ENCODE measurements around the gene ZNF701.
"Not testable (repeated sequence)": the region's sequence is repeated elsewhere in the genome, so short reads cannot be mapped to it uniquely, and the experiment has no call there.

ZNF701 gene

DNA sequence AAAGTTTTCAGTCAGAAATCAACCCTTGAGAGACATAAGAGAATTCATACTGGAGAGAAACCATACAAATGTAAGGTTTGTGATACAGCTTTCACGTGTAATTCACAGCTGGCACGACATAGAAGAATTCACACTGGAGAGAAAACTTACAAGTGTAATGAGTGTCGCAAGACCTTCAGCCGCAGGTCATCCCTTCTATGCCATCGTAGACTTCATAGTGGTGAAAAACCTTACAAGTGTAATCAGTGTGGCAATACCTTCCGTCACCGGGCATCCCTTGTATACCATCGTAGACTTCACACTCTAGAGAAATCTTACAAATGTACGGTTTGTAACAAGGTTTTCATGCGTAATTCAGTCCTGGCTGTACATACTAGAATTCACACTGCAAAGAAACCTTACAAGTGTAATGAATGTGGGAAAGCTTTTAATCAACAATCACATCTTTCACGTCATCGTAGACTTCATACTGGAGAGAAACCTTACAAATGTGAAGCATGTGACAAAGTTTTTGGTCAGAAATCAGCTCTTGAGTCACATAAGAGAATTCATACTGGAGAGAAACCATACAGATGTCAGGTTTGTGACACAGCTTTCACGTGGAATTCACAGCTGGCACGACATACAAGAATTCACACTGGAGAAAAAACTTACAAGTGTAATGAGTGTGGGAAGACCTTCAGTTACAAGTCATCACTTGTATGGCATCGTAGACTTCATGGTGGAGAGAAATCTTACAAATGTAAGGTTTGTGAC is 15.7 kb upstream of the ZNF701 start:
- Histone ChIP-seq H3K9ac (no peak overlapping the region), H3K79me2 (peaks cover 8% of the 10 kb centered on the region), H3K4me3 (ENCODE audit: low read depth, low read length) (no peak overlapping the region), H2AFZ (no peak overlapping the region), H3K9me3 (ENCODE audit: control insufficient read depth, low read length) (peaks cover 4% of the 10 kb centered on the region), H3K36me3 (ENCODE audit: control insufficient read depth, insufficient read depth, low read length) (peaks cover 15% of the 10 kb centered on the region), H3K4me2 (ENCODE audit: low read length) (no peak overlapping the region), H3K27ac (no peak overlapping the region), H3K4me1 (no peaks in the 10 kb centered on the region), H3K27me3 (ENCODE audit: control insufficient read depth, insufficient read depth, low read length) (no peaks in the 10 kb centered on the region)
- TF ChIP-seq, protein P1, sequence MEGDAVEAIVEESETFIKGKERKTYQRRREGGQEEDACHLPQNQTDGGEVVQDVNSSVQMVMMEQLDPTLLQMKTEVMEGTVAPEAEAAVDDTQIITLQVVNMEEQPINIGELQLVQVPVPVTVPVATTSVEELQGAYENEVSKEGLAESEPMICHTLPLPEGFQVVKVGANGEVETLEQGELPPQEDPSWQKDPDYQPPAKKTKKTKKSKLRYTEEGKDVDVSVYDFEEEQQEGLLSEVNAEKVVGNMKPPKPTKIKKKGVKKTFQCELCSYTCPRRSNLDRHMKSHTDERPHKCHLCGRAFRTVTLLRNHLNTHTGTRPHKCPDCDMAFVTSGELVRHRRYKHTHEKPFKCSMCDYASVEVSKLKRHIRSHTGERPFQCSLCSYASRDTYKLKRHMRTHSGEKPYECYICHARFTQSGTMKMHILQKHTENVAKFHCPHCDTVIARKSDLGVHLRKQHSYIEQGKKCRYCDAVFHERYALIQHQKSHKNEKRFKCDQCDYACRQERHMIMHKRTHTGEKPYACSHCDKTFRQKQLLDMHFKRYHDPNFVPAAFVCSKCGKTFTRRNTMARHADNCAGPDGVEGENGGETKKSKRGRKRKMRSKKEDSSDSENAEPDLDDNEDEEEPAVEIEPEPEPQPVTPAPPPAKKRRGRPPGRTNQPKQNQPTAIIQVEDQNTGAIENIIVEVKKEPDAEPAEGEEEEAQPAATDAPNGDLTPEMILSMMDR (IDR thresholded peaks at IDR 0.05) = no peak

DNA sequence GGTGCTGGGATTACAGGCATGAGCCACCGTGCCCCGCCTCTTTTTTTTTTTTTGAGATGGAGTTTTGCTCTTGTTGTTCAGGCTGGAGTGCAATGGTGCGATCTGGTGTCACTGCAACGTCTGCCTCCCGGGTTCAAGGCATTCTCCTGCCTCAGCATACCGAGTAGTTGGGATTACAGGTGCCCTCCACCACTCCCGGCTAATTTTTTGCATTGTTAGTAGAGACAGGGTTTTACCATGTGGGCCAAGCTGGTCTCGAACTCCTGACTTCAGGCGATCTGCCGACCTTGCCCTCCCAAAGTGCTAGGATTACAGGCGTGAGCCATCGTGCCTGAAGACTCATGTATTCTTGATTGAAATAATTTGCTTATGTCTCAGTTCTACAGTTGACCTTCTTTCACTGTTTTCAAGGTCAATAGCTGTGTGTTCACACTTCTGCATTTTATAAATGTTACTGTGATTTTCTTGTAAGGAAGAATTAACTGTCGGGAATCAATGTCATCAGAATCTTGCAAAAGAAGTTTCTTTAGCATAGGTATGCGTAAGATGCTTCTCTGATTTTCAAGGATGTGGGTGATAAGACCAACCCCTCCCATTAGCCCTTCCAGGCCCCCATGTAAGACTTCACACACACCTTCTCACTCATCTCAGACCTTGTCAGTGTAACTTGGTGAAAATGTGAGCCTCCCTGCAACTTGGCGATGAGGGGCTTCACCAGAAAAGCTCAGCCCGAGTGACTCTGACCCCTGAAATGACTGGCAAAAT is 12.7 kb upstream of the ZNF701 start:
- Histone ChIP-seq H3K4me2 (ENCODE audit: low read length) (no peak overlapping the region), H3K9ac (no peak overlapping the region), H3K79me2 (peaks cover 8% of the 10 kb centered on the region), H2AFZ (no peak overlapping the region), H3K4me1 (no peaks in the 10 kb centered on the region), H3K36me3 (ENCODE audit: control insufficient read depth, insufficient read depth, low read length) (peaks cover 15% of the 10 kb centered on the region), H3K27me3 (ENCODE audit: control insufficient read depth, insufficient read depth, low read length) (no peaks in the 10 kb centered on the region), H3K27ac (no peak overlapping the region), H3K9me3 (ENCODE audit: control insufficient read depth, low read length) (peaks cover 4% of the 10 kb centered on the region), H3K4me3 (ENCODE audit: low read depth, low read length) (no peak overlapping the region)
- TF ChIP-seq, protein P1 (IDR thresholded peaks at IDR 0.05) = no peak

DNA sequence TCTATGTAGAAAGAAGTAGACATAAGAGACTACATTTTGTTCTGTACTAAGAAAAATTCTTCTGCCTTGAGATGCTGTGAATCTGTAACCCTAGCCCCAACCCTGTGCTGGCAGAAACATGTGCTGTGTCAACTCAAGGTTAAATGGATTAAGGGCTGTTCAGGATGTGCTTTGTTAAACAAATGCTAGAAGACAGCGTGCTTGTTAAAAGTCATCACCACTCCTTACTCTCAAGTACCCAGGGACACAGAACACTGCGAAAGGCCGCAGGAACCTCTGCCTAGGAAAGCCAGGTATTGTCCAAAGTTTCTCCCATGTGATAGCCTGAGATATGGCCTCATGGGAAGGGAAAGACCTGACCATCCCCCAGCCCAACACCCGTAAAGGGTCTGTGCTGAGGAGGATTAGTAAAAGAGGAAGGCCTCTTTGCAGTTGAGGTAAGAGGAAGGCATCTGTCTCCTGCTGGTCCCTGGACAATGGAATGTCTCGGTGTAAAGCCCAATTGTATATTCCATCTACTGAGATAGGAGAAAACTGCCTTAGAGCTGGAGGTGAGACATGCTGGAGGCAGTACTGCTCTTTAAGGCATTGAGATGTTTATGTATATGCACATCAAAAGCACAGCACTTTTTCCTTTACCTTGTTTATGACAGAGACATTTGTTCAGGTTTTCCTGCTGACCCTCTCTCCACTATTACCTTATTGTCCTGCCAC is 11.2 kb upstream of the ZNF701 start:
- not testable (repeated sequence) for H3K79me2 ChIP-seq; H3K9me3 ChIP-seq (ENCODE audit: control insufficient read depth, low read length); H3K4me2 ChIP-seq (ENCODE audit: low read length); H2AFZ ChIP-seq; H3K27ac ChIP-seq; H3K36me3 ChIP-seq (ENCODE audit: control insufficient read depth, insufficient read depth, low read length); H3K27me3 ChIP-seq (ENCODE audit: control insufficient read depth, insufficient read depth, low read length); H3K9ac ChIP-seq; H3K4me3 ChIP-seq (ENCODE audit: low read depth, low read length); H3K4me1 ChIP-seq

DNA sequence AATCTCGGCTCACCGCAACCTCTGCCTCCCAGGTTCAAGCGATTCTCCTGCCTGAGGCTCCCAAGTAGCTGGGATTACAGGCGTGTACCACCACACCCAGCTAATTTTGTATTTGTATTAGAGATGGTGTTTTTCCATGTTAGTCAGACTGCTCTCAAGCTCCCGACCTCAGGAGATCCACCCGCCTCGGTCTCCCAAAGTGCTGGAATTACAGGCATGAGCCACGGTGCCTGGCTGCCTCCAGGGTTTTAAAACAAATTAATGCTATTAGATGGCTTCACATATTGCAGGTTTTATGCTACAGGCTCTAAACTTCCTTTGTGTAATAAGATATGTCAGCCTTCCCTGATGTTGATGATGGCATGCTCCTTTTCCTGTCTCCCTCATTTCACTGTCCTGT is 8.5 kb upstream of the ZNF701 start:
- H3K9me3 ChIP-seq (ENCODE audit: control insufficient read depth, low read length); H3K4me3 ChIP-seq (ENCODE audit: low read depth, low read length); H3K4me2 ChIP-seq (ENCODE audit: low read length); H3K9ac ChIP-seq; H3K36me3 ChIP-seq (ENCODE audit: control insufficient read depth, insufficient read depth, low read length); H2AFZ ChIP-seq; H3K27ac ChIP-seq; H3K79me2 ChIP-seq; H3K27me3 ChIP-seq (ENCODE audit: control insufficient read depth, insufficient read depth, low read length); H3K4me1 ChIP-seq: not testable (repeated sequence)

DNA sequence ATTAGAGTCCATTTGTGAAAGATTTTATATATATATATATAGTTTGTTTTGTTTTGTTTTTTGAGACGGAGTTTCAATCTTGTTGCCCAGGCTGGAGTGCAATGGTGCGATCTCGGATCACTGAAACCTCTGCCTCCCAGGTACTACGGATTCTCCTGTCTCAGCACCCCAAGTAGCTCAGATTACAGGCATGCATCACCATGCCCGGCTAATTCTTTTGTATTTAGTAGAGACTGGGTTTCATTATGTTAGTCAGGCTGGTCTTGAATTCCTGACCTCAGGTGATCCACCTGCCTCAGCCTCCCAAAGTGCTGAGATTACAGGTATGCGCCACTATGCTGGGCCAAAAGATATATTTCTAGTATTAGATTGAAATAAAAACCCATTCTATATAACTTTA is 4.0 kb upstream of the ZNF701 start:
- Histone ChIP-seq H3K9me3 (ENCODE audit: control insufficient read depth, low read length) (no peaks in the 10 kb centered on the region), H3K27me3 (ENCODE audit: control insufficient read depth, insufficient read depth, low read length) (no peaks in the 10 kb centered on the region), H3K4me3 (ENCODE audit: low read depth, low read length) (no peak overlapping the region), H3K27ac (no peak overlapping the region), H3K79me2 (no peaks in the 10 kb centered on the region), H2AFZ (no peak overlapping the region), H3K4me2 (ENCODE audit: low read length) (no peak overlapping the region), H3K4me1 (no peaks in the 10 kb centered on the region), H3K9ac (no peak overlapping the region), H3K36me3 (ENCODE audit: control insufficient read depth, insufficient read depth, low read length) (no peaks in the 10 kb centered on the region)
- TF ChIP-seq, protein P1 (IDR thresholded peaks at IDR 0.05) = no peak
